WTC11 (cell line): ENCODE data around the gene COX6B1. TPM values are rescaled to one million over a fixed set of nuclear protein-coding genes. Genes with fewer than 3 reads are reported as not detected.

Source experiments
- ATAC-seq: fragments of 200-7000 bp; cut with Tn5 transposase; 2 replicates; pipeline ENCODE4 v1.10.0; 2021; ENCODE audit warnings: mild to moderate bottlenecking, moderate library complexity
- CTCF ChIA-PET: fragments of 300-600 bp; sonication (Branson Sonifier 250); formaldehyde crosslinking; loops from one replicate; lab custom pipeline; 2021; ENCODE audit warnings: antibody characterized with exemption; lab: Charles Lee
- POLR2A ChIA-PET: fragments of 350-600 bp; sonication (Branson Sonifier 250); formaldehyde crosslinking; loops from one replicate; lab custom pipeline; 2021; ENCODE audit warnings: antibody characterized with exemption; lab: Charles Lee
- DNase-seq: peaks from one replicate; pipeline ENCODE4 v3.0.0; 2021; ENCODE audit warnings: low spot score
- H3K27ac Mint-ChIP-seq: 2 replicates; pipeline ENCODE4 v1.8.0; 2021; ENCODE audit warnings: mixed read lengths
- H3K27me3 Mint-ChIP-seq: 2 replicates; pipeline ENCODE4 v1.8.0; 2021; ENCODE audit warnings: low read depth, mild to moderate bottlenecking, moderate library complexity, mixed read lengths
- H3K36me3 Mint-ChIP-seq: 2 replicates; pipeline ENCODE4 v1.8.0; 2021; ENCODE audit warnings: mixed read lengths
- H3K4me1 Mint-ChIP-seq: 2 replicates; pipeline ENCODE4 v1.8.0; 2022; ENCODE audit warnings: mixed read lengths
- H3K4me3 Mint-ChIP-seq: 2 replicates; pipeline ENCODE4 v1.8.0; 2021; ENCODE audit warnings: mild to moderate bottlenecking, moderate library complexity, mixed read lengths
- H3K9me3 Mint-ChIP-seq: 2 replicates; pipeline ENCODE4 v1.8.0; 2021; ENCODE audit warnings: mixed read lengths
- ATF1 ChIP-seq: sonication (generic); formaldehyde crosslinking; IDR thresholded peaks from 2 replicates; pipeline ENCODE4 v1.8.1; 2023; ENCODE audit warnings: mild to moderate bottlenecking, moderate library complexity, missing genetic modification reagents
- CREM ChIP-seq: sonication (generic); formaldehyde crosslinking; IDR thresholded peaks from 2 replicates; pipeline ENCODE4 v1.8.1; 2022; ENCODE audit warnings: mild to moderate bottlenecking, missing genetic modification reagents, moderate library complexity
- E2F5 ChIP-seq: sonication (generic); formaldehyde crosslinking; IDR thresholded peaks from 2 replicates; pipeline ENCODE4 v1.8.1; 2022; ENCODE audit warnings: mild to moderate bottlenecking, moderate library complexity, missing genetic modification reagents
- EMX1 ChIP-seq: fragments of 250-450 bp; sonication (Bioruptor Pico); IDR thresholded peaks from 2 replicates; pipeline ENCODE4 v1.8.0; 2021; ENCODE audit warnings: mild to moderate bottlenecking
- ERG ChIP-seq: fragments of 250-450 bp; sonication (Bioruptor Pico); IDR thresholded peaks from 2 replicates; pipeline ENCODE4 v1.8.0; 2021; ENCODE audit warnings: mild to moderate bottlenecking
- FOXP1 ChIP-seq: sonication (generic); formaldehyde crosslinking; IDR thresholded peaks from 2 replicates; pipeline ENCODE4 v1.8.0; 2022; ENCODE audit warnings: missing genetic modification reagents, mild to moderate bottlenecking, moderate library complexity, borderline replicate concordance
- GABPB1 ChIP-seq: sonication (generic); formaldehyde crosslinking; IDR thresholded peaks from 2 replicates; pipeline ENCODE4 v1.8.1; 2023; ENCODE audit warnings: mild to moderate bottlenecking, missing genetic modification reagents
- GRHL2 ChIP-seq: fragments of 250-450 bp; sonication (Bioruptor Pico); IDR thresholded peaks from 2 replicates; pipeline ENCODE4 v1.8.0; 2022; ENCODE audit warnings: mild to moderate bottlenecking, moderate library complexity; ENCODE audit not compliant: insufficient replicate concordance, severe bottlenecking
- GTF2I ChIP-seq: fragments of 250-450 bp; sonication (Bioruptor Pico); conservative IDR thresholded peaks from 2 replicates; pipeline ENCODE4 v1.4.0; 2021; ENCODE audit warnings: mild to moderate bottlenecking
- NFE2L1 ChIP-seq: sonication (generic); formaldehyde crosslinking; IDR thresholded peaks from 2 replicates; pipeline ENCODE4 v1.8.1; 2023; ENCODE audit warnings: missing genetic modification reagents
- NFYB ChIP-seq: sonication (generic); formaldehyde crosslinking; conservative IDR thresholded peaks from 2 replicates; pipeline ENCODE4 v1.8.0; 2022; ENCODE audit warnings: low read depth, missing genetic modification reagents
- PRRX2 ChIP-seq: fragments of 250-450 bp; sonication (Bioruptor Pico); IDR thresholded peaks from 2 replicates; pipeline ENCODE4 v1.8.0; 2021; ENCODE audit warnings: mild to moderate bottlenecking
- SMAD3 ChIP-seq: sonication (generic); formaldehyde crosslinking; IDR thresholded peaks from 2 replicates; pipeline ENCODE4 v1.8.0; 2022; ENCODE audit warnings: missing genetic modification reagents, mild to moderate bottlenecking, borderline replicate concordance
- SOX15 ChIP-seq: fragments of 250-450 bp; sonication (Bioruptor Pico); IDR thresholded peaks from 2 replicates; pipeline ENCODE4 v1.9.0; 2021; ENCODE audit warnings: mild to moderate bottlenecking
- TEAD1 ChIP-seq: sonication (generic); formaldehyde crosslinking; IDR thresholded peaks from 2 replicates; pipeline ENCODE4 v1.8.0; 2022; ENCODE audit warnings: mild to moderate bottlenecking, missing genetic modification reagents
- ZNF121 ChIP-seq: sonication (generic); formaldehyde crosslinking; IDR thresholded peaks from 2 replicates; pipeline ENCODE4 v1.8.0; 2023; ENCODE audit warnings: missing genetic modification reagents
- ZNF138 ChIP-seq: sonication (generic); formaldehyde crosslinking; conservative IDR thresholded peaks from 2 replicates; pipeline ENCODE4 v1.8.1; 2022; ENCODE audit warnings: mild to moderate bottlenecking, moderate library complexity, missing genetic modification reagents
- ZNF317 ChIP-seq: sonication (generic); formaldehyde crosslinking; IDR thresholded peaks from 2 replicates; pipeline ENCODE4 v1.8.1; 2023; ENCODE audit warnings: low read depth, mild to moderate bottlenecking, moderate library complexity, missing genetic modification reagents, borderline replicate concordance
- ZNF671 ChIP-seq: fragments of 250-450 bp; sonication (Bioruptor Pico); IDR thresholded peaks from 2 replicates; pipeline ENCODE4 v1.8.0; 2021; ENCODE audit warnings: mild to moderate bottlenecking
- total RNA-seq: library from RNA; stranded (reverse); gene quantifications from 3 replicates; pipeline ENCODE4 v1.2.3, GENCODE V29; 2021
- TF ChIP-seq, protein P1 (sequence below): fragments of 250-450 bp; sonication (Bioruptor Pico); IDR thresholded peaks from 2 replicates; pipeline ENCODE4 v1.9.0; 2021; ENCODE audit warnings: mild to moderate bottlenecking
- TF ChIP-seq, protein P2 (sequence below): sonication (generic); formaldehyde crosslinking; IDR thresholded peaks from 2 replicates; pipeline ENCODE4 v1.8.1; 2022; ENCODE audit warnings: low read depth, missing genetic modification reagents, borderline replicate concordance
- TF ChIP-seq, protein P3 (sequence below): sonication (generic); formaldehyde crosslinking; IDR thresholded peaks from 2 replicates; pipeline ENCODE4 v1.8.0; 2022; ENCODE audit warnings: mild to moderate bottlenecking, missing genetic modification reagents
- TF ChIP-seq, protein P4 (sequence below): fragments of 250-450 bp; sonication (Bioruptor Pico); IDR thresholded peaks from 2 replicates; pipeline ENCODE4 v1.9.0; 2021; ENCODE audit warnings: mild to moderate bottlenecking

The COX6B1 gene
- total RNA-seq, 1 experiment from 2014 or later, result 536 TPM

DNA sequence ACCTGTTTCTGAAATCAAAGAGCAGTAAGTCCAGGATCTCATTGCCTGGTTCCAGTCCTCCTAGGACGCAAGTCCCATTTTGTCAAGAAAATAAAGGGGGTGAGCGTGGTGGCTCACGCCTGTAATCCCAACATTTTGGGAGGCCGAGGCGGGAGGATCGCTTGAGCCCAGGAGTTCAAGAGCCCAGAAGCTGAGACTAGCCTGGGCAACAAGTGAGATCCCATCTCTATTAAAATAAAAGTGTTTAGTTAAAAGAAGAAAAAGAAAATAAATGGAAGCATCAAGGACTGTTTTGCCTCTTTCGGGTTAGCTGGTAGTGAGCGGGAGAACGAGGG lies 35.9 kb upstream of the COX6B1 start:
- Mint-ChIP-seq H3K4me1 (no peaks in the 10 kb centered on the region), H3K27me3 (peaks cover 33% of the 10 kb centered on the region), H3K36me3 (peaks cover 18% of the 10 kb centered on the region), H3K4me3 (peak overlapping the region; percentile 76), H3K9me3 (peaks cover 13% of the 10 kb centered on the region), H3K27ac (peak overlapping the region; percentile 38; the same call in 1 of the 2 replicates)
- no peak for TF ChIP-seq ERG (CRISPR knock-in tag)
- TF ChIP-seq GTF2I, result peak; percentile 79
- 0 out of 2 replicates have a peak, but pooled peaks have one; percentile 17 for TF ChIP-seq ZNF121 (CRISPR knock-in tag)
- ATAC-seq (no peak), DNase-seq (no peak)
- CTCF ChIA-PET, result interaction anchor here (1.0 to 3.1 kb wide), 7 partner anchors 11 to 117 kb away, joined by 3 to 16 read pairs (median 7); no protein-coding TSS in a partner anchor
- POLR2A ChIA-PET, result interaction anchor here (0.5 to 1.3 kb wide), 4 partner anchors 44 to 470 kb away, joined by 3 to 7 read pairs (median 4); no protein-coding TSS in a partner anchor

DNA sequence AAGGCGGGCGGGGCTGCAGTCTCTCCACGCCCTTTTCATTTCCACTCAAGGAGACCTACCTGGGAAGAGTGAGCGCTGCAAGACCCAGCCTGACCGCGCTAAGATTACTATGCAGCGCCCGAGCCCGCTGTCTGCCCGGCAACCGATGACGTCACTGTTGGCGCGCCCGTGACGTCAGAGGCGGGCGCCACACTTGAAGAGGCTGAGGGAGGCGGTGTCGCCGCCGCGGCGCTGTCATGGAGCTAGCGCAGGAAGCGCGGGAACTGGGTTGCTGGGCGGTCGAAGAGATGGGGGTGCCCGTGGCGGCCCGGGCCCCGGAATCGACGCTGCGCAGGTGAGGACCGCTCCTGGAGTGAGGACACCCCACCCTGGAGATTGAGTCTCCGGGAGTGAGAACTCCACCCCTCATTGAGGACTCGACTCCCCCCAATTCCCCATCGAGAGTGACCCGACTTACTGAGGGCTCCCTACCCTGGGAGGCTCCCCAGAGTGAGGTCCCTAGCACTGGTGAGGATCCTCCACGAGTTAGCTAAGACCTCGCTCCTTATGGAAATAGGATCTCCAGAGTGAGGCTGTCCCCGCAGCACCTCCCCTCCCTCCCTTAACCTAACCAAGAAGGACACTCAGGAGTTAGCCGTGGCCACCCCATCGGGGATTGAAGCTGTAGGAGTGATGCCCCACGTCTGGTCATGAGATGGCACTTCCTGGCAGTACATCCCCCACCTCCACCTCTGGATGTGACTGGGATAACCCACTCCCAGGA lies 35.4 kb upstream of the COX6B1 start, which contains the start of gene HAUS5:
TSS of gene HAUS5 (plus strand) at position 177 of the 763 bp plus-strand sequence. CDS start at position 237, 60 bp downstream.
- no peaks in the 10 kb centered on the region for H3K4me1 Mint-ChIP-seq
- H3K27me3 Mint-ChIP-seq, result peaks cover 29% of the 10 kb centered on the region
- peak within 1 kb of the TSS; percentile 38; the same call in 1 of the 2 replicates for H3K27ac Mint-ChIP-seq
- H3K36me3 Mint-ChIP-seq, result peaks cover 13% of the 10 kb centered on the region
- peak within 1 kb of the TSS; percentile 76 for H3K4me3 Mint-ChIP-seq
- ATAC-seq (peak; percentile 94), DNase-seq (peak; percentile 96)
- POLR2A ChIA-PET, result interaction anchor here (0.6 to 1.3 kb wide), 4 partner anchors 14 to 144 kb away, joined by 3 to 7 read pairs (median 3); no protein-coding TSS in a partner anchor
- H3K9me3 Mint-ChIP-seq, result peaks cover 9% of the 10 kb centered on the region
- CTCF ChIA-PET, result interaction anchor here (0.6 to 3.1 kb wide), 10 partner anchors 11 to 172 kb away, joined by 3 to 16 read pairs (median 4); no protein-coding TSS in a partner anchor
- no peak for TF ChIP-seq TEAD1 (CRISPR knock-in tag)
- no peak for TF ChIP-seq SMAD3 (CRISPR knock-in tag)
- peak; percentile 75; the same call in 1 of the 2 replicates for TF ChIP-seq ATF1 (CRISPR knock-in tag)
- 0 out of 2 replicates have a peak, but pooled peaks have one; percentile 40 for TF ChIP-seq GABPB1
- TF ChIP-seq, protein P1, sequence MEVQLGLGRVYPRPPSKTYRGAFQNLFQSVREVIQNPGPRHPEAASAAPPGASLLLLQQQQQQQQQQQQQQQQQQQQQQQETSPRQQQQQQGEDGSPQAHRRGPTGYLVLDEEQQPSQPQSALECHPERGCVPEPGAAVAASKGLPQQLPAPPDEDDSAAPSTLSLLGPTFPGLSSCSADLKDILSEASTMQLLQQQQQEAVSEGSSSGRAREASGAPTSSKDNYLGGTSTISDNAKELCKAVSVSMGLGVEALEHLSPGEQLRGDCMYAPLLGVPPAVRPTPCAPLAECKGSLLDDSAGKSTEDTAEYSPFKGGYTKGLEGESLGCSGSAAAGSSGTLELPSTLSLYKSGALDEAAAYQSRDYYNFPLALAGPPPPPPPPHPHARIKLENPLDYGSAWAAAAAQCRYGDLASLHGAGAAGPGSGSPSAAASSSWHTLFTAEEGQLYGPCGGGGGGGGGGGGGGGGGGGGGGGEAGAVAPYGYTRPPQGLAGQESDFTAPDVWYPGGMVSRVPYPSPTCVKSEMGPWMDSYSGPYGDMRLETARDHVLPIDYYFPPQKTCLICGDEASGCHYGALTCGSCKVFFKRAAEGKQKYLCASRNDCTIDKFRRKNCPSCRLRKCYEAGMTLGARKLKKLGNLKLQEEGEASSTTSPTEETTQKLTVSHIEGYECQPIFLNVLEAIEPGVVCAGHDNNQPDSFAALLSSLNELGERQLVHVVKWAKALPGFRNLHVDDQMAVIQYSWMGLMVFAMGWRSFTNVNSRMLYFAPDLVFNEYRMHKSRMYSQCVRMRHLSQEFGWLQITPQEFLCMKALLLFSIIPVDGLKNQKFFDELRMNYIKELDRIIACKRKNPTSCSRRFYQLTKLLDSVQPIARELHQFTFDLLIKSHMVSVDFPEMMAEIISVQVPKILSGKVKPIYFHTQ (CRISPR knock-in tag), result no peak
- TF ChIP-seq CREM (CRISPR knock-in tag), result peak; percentile 100
- no peak for TF ChIP-seq ZNF671 (CRISPR knock-in tag)
- no peak for TF ChIP-seq GRHL2 (CRISPR knock-in tag)
- no peak for TF ChIP-seq SOX15 (CRISPR knock-in tag)
- TF ChIP-seq, protein P2, sequence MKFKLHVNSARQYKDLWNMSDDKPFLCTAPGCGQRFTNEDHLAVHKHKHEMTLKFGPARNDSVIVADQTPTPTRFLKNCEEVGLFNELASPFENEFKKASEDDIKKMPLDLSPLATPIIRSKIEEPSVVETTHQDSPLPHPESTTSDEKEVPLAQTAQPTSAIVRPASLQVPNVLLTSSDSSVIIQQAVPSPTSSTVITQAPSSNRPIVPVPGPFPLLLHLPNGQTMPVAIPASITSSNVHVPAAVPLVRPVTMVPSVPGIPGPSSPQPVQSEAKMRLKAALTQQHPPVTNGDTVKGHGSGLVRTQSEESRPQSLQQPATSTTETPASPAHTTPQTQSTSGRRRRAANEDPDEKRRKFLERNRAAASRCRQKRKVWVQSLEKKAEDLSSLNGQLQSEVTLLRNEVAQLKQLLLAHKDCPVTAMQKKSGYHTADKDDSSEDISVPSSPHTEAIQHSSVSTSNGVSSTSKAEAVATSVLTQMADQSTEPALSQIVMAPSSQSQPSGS (CRISPR knock-in tag), result peak; percentile 73; the same call in 1 of the 2 replicates
- TF ChIP-seq E2F5 (CRISPR knock-in tag), result peak; percentile 89
- TF ChIP-seq ZNF317, result no peak
- TF ChIP-seq ZNF138 (CRISPR knock-in tag), result no peak
- no peak for TF ChIP-seq PRRX2 (CRISPR knock-in tag)
- TF ChIP-seq, protein P3, sequence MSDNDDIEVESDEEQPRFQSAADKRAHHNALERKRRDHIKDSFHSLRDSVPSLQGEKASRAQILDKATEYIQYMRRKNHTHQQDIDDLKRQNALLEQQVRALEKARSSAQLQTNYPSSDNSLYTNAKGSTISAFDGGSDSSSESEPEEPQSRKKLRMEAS (CRISPR knock-in tag), result peak; percentile 79
- TF ChIP-seq FOXP1 (CRISPR knock-in tag), result peak; percentile 49; the same call in 1 of the 2 replicates
- no peak for TF ChIP-seq NFE2L1 (CRISPR knock-in tag)
- TF ChIP-seq, protein P4, sequence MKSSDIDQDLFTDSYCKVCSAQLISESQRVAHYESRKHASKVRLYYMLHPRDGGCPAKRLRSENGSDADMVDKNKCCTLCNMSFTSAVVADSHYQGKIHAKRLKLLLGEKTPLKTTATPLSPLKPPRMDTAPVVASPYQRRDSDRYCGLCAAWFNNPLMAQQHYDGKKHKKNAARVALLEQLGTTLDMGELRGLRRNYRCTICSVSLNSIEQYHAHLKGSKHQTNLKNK, result no peak
- no peak for TF ChIP-seq EMX1
- TF ChIP-seq NFYB (CRISPR knock-in tag), result no peak
